Chondrocyte (in vitro differentiated cells): ENCODE data around the gene CHRNA9. TPM values are rescaled to one million over a fixed set of nuclear protein-coding genes. Genes with fewer than 3 reads are reported as not detected.

Source experiments
- DNase-seq: peaks from one replicate; pipeline ENCODE4 v3.0.0; 2021; ENCODE audit warnings: mixed read lengths, low spot score
- H3K27ac Mint-ChIP-seq: one replicate; pipeline ENCODE4 v1.8.0; 2021; ENCODE audit warnings: mild to moderate bottlenecking, moderate library complexity, mixed read lengths; ENCODE audit not compliant: unreplicated experiment
- H3K27me3 Mint-ChIP-seq: 2 replicates; pipeline ENCODE4 v1.8.0; 2021; ENCODE audit warnings: low read depth, mixed read lengths
- H3K36me3 Mint-ChIP-seq: 2 replicates; pipeline ENCODE4 v1.8.0; 2021; ENCODE audit warnings: low read depth, mixed read lengths
- H3K4me1 Mint-ChIP-seq: 2 replicates; pipeline ENCODE4 v1.8.0; 2021; ENCODE audit warnings: low read depth, mild to moderate bottlenecking, mixed read lengths
- H3K4me3 Mint-ChIP-seq: one replicate; pipeline ENCODE4 v1.8.0; 2021; ENCODE audit warnings: mild to moderate bottlenecking, moderate library complexity, mixed read lengths; ENCODE audit not compliant: unreplicated experiment
- H3K9me3 Mint-ChIP-seq: 2 replicates; pipeline ENCODE4 v1.8.0; 2021; ENCODE audit warnings: low read depth, mixed read lengths
- total RNA-seq: library from RNA; stranded (reverse); gene quantifications from 3 replicates; pipeline ENCODE4 v1.2.1, GENCODE V29; 2021
- TF ChIP-seq, protein P1 (sequence below): fragments of 200-600 bp; sonication (generic); IDR thresholded peaks from 2 replicates; pipeline ENCODE4 v1.5.0; 2021; ENCODE audit warnings: antibody characterized with exemption, mild to moderate bottlenecking, moderate library complexity

CHRNA9 gene
- total RNA-seq, 1 donor from 2014 or later: not detected

- peaks cover 2% of the 10 kb centered on the region for H3K4me1 Mint-ChIP-seq
- peaks cover 2% of the 10 kb centered on the region for H3K27me3 Mint-ChIP-seq
- H3K27ac Mint-ChIP-seq: peak overlapping the region; percentile 9
- no peak overlapping the region for H3K4me3 Mint-ChIP-seq
- H3K9me3 Mint-ChIP-seq: peaks cover 6% of the 10 kb centered on the region
- peaks cover 3% of the 10 kb centered on the region for H3K36me3 Mint-ChIP-seq
- TF ChIP-seq, protein P1, sequence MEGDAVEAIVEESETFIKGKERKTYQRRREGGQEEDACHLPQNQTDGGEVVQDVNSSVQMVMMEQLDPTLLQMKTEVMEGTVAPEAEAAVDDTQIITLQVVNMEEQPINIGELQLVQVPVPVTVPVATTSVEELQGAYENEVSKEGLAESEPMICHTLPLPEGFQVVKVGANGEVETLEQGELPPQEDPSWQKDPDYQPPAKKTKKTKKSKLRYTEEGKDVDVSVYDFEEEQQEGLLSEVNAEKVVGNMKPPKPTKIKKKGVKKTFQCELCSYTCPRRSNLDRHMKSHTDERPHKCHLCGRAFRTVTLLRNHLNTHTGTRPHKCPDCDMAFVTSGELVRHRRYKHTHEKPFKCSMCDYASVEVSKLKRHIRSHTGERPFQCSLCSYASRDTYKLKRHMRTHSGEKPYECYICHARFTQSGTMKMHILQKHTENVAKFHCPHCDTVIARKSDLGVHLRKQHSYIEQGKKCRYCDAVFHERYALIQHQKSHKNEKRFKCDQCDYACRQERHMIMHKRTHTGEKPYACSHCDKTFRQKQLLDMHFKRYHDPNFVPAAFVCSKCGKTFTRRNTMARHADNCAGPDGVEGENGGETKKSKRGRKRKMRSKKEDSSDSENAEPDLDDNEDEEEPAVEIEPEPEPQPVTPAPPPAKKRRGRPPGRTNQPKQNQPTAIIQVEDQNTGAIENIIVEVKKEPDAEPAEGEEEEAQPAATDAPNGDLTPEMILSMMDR: no peak
- DNase-seq: no peak
These were observed 28.2 kb upstream of the CHRNA9 start for GRCh38 chr4:40306976-40307375.

DNA sequence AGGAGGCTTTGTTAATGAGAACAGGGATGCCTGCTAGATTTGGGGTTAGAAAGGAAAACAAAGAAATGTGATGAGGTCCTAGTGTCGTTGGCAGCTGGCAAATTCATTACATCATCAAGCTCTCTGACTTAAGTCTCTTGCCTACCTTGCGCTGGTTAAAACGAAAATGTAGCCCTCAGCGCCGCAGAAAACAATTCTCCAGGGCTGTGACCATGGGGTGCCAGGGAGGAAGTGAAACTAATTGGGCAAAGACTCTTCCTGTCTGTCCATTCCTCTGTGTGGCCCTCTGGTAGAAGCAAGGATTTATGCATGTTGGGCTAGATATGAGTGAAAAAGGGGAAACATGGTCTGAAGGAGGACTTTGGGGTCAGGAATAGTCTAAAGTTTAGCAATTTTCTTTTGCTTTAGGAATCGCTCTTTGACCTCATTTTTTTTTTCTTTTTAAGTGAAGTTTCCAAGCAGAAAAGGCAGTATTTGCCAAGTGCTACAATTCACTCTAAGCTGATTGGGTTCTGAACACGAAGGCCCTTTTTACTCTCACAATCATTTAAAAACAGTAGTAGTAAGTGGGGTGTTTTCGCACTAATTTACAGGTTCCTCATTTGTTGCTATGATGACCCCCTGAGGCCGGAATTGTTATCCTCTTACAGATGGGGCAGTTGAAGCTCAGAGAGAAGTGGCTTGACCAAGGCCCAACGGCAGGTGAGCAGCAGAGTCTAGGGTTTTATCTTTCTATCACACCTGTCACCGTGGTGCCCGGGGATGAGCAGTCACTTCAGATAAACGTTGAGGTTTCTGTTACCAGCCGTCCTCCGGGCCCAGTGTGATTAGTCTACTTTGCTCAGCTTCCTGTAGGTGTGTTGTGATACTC, 27.3 kb upstream of the CHRNA9 start:
- Mint-ChIP-seq H3K36me3 (peaks cover 3% of the 10 kb centered on the region), H3K27me3 (peaks cover under 1% of the 10 kb centered on the region), H3K27ac (no peak overlapping the region), H3K4me3 (no peak overlapping the region), H3K4me1 (peaks cover 2% of the 10 kb centered on the region), H3K9me3 (peaks cover 6% of the 10 kb centered on the region)
- TF ChIP-seq, protein P1: no peak
- no peak for DNase-seq

GRCh38 chr4:40308528-40309122, 26.5 kb upstream of the CHRNA9 start:
- H3K27me3 Mint-ChIP-seq: no peaks in the 10 kb centered on the region
- no peak overlapping the region for H3K27ac Mint-ChIP-seq
- H3K4me1 Mint-ChIP-seq: peaks cover 2% of the 10 kb centered on the region
- H3K36me3 Mint-ChIP-seq: peaks cover 3% of the 10 kb centered on the region
- peaks cover 6% of the 10 kb centered on the region for H3K9me3 Mint-ChIP-seq
- no peak for DNase-seq
- TF ChIP-seq, protein P1: no peak
- no peak overlapping the region for H3K4me3 Mint-ChIP-seq

DNA sequence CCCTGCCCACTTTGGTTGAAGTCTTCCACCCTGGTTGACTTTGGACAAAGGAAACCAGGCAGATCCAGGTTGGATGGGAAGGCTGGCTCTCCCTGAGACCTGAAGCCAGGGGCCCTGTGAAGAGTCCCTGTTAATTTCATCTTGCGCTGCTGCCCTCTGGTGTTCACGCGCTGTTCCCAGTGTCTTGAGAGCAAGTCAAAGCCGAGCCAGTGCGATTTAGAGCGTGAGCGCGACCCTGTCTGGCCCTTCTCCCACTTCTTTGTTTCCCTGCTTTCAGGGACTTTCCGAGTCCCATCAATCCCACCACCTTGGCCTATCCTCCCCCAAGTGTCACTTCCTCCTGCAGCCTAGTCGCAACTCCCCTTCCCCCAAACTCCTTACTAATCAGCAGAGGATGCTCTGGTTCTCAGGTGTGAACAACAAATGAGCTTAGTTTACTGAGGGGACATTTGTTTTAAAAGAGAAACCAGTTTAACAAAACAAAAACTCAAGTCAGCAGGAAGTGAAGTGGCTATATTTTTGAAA, 25.8 kb upstream of the CHRNA9 start:
- TF ChIP-seq, protein P1: peak; percentile 97
- Mint-ChIP-seq H3K27ac (no peak overlapping the region), H3K27me3 (no peaks in the 10 kb centered on the region), H3K4me1 (peaks cover 2% of the 10 kb centered on the region), H3K4me3 (peak overlapping the region; percentile 40), H3K36me3 (peaks cover 3% of the 10 kb centered on the region), H3K9me3 (peaks cover 6% of the 10 kb centered on the region)
- no peak for DNase-seq

DNA sequence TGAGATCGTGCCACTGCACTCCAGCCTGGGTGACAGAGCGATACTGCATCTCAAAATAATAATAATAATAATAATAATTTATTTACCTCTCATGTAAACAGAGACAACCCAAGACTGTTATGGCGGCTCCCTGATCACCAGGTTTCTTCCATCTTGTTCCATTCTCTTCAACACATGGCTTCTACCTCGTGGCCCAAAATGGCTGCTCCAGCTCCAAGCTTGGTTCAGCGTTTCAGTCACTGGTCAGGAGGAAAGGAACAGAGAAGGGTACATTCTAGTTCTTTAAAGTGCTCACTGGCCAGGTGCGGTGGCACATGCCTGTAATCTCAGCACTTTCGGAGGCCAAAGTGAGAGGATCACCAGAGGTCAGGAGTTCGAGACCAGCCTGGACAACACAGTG, 24.9 kb upstream of the CHRNA9 start:
- TF ChIP-seq, protein P1: no peak
- no peaks in the 10 kb centered on the region for H3K36me3 Mint-ChIP-seq
- DNase-seq: no peak
- peaks cover 2% of the 10 kb centered on the region for H3K4me1 Mint-ChIP-seq
- H3K27ac Mint-ChIP-seq: no peak overlapping the region
- H3K4me3 Mint-ChIP-seq: no peak overlapping the region
- H3K9me3 Mint-ChIP-seq: no peaks in the 10 kb centered on the region
- H3K27me3 Mint-ChIP-seq: no peaks in the 10 kb centered on the region
